Caki2 (cell line): ENCODE measurements around the gene SPOCK2. TPM values are rescaled to one million over a fixed set of nuclear protein-coding genes. Genes with fewer than 3 reads are reported as not detected.

Experiments
- DNase-seq: peaks from one replicate; pipeline ENCODE4 v3.0.0-alpha.2; 2015; ENCODE audit warnings: low read depth
- in situ Hi-C: cut with HindIII; loops from 2 replicates; pipeline ENCODE4 v1.10.0; 2016; ENCODE audit warnings: low sequenced_read_pairs, low pct_unique_long_range_greater_than_20kb, mixed read lengths
- total RNA-seq: library from RNA; depleted of rRNA; stranded (reverse); fragments of >200 nt; shearing (Covaris generic); gene quantifications from 2 replicates; pipeline ENCODE4 v1.2.3, GENCODE V29; 2014; ENCODE audit warnings: low replicate concordance

Gene SPOCK2
- total RNA-seq, 1 experiment from 2014 or later = 0.41 TPM

DNA sequence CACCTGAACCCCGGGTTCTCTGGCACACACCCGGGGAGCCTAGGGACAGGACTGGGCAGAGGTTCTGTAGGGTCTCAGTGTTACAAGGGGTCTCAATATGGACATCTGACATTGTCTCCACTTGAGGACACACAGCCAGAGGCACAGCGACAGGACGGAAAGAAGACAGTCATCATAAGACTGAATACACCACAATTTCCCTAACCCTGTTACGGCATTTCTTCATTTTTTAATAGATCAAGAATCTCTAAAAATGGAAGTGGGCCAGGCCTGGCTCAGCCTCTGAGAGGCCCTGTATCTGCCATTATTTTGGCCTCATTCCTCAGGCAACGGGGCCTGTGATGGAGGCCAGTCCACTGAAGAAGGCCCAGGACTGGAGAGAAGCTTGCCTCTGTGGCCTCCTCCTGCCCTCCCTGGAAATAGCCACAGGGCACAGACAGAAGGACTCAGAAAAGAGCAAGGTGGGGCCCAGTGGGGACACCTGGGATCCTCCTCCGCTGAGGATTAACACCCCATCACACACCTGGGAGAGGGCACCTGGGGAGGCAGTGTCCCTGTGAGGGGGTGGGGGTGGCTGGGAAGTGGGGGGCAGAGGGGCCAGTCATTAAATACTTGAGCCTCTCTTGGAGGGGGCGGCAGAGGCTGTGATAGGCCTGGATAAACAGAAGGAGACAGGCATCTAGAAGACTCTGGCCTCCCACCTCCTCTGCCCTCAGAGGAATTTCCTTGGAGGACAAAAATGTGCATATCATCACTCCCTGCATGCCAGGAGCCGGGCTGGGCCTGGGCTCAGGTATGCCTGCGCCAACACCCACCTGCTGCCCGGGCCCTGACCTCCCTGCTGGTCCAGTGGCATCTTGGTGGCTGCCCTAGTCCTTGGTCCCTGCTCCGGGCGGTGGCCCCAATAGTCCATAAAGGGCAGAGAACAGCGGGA lies 8.0 kb downstream of the SPOCK2 start:
- in situ Hi-C loops = no loop called here
- DNase-seq = no peak

- in situ Hi-C loops = no loop called here
- no peak for DNase-seq
Measured at GRCh38 chr10:72079356-72079755, 9.0 kb downstream of the SPOCK2 start.

DNA sequence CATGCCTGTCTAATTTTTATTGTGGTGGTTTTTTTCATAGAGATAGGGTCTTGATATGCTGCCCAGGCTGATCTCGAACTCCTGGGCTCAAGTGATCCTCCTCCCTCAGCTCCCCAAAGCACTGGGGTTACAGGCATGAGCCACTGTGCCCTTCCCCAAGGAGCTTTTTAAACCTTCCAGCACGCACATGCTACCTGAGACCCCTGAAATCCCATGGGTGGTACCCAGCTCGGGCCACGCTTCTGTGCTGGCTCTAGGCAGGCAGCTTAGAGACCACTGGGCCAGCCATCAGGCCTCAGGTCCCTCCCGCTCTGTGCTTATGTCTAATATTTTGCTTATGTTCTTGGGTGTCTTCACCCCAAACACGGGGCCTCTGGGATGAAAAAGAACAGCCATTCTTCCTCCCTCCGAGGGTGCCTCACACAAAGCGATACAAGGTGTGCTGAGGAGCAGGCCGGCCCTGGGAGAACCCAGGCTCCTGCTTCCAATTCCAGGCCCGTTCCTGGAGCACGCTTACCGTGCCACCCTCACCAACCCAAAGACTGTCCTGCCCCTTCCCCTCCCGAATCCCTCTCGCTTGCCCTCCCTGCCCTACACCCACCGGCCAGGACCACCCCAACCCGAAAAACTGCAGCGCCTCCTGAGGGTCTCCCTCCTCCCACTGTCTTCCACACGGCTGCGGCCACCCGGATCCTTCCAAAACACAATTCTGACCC lies 10.9 kb downstream of the SPOCK2 start:
- in situ Hi-C loops = no loop called here
- DNase-seq = no peak

DNA sequence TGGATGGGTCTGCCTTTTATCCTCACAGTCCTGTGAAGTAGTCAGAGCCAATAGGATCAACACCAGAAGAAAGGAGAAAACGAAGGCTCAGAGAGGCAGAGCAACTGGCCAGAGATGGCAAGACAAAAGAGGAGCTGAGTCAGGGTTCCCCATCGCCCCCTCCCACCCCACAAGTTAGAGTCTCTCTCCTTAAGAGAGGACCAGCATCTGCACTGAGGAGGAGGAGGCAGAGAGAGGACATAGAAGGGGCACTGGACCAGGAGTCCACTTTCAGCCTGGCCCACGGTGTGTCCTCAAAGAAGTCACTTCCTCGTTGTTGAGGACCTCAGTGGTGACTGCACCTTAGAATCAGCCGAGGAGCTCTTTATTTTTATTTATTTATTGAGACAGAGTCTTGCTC lies 11.6 kb downstream of the SPOCK2 start:
- DNase-seq = no peak
- in situ Hi-C loops = no loop called here

DNA sequence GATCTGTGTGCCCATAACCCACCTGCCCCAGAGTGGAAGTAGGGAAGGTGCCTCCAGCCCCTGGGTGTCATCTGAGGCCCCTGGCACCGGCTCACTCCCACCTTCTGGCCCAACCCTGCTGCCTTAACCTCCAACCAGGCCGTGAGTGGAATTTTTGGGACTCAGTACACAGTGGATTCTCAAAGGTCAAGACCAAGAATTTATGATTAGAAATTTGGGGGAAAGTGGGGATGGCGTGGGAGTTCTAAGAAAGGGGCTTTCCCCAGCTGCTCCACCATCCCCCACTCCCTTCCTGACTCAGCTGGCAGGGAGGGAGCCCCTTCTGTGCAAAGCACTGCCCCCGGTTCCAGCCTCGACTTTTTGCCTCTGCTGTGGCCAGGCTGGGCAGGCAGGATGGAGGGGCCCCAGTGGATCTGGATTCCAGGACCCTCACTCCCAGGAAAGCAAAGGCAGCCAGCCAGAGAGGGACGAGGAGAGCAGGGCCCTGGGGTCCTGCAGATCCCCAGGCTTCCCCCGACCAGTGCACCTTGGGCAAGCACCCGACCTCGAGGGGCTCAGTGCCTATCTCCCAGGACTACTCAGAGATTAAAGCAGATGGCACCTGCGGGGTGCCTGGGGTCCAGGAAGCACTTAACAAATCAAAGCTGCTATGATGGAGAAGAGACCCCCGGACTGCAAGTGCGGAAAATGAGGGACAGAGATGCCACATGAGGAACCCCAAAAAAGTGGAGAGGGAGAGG lies 12.8 kb downstream of the SPOCK2 start:
- in situ Hi-C loops = no loop called here
- DNase-seq = no peak

DNA sequence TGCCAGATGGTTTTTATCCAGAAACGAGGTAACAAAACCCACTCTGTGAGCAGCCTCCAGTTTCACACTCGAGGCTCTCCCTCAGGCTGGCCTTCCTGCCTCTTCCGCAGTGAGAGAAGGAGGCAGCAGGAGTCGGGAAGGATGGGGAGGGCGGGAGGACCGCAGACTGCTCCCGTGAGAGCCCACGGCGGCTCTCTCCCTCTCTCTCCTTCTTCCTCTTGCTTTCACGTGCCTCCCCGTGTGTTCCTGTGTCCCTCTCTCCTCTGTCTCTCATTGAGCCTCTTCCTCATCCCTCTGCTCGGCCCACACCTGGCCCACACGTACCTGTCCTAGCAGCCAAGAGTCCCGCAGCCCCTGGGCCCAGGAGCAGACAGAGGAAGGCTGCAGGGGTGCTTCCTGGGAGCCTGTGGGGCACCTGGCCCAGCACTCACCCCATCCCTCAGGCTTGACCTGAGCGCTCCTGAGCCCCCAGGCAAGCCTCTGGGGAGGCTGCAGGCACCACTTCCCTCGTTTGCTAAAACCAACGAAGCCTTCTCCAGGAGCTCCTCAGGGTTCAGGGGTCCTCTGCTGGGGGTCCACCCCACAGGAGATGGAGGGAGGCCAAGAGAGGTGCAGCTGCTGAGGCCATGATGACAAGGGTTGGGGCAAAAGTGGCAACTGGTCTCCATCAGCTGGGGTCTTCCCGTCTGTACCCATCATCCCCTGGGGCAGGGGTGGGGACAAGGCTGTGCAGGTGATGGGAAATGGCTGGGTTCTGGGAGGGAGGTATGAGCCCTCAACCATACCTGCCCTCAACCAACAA lies 13.6 kb downstream of the SPOCK2 start:
- in situ Hi-C loops = no loop called here
- DNase-seq = no peak

DNA sequence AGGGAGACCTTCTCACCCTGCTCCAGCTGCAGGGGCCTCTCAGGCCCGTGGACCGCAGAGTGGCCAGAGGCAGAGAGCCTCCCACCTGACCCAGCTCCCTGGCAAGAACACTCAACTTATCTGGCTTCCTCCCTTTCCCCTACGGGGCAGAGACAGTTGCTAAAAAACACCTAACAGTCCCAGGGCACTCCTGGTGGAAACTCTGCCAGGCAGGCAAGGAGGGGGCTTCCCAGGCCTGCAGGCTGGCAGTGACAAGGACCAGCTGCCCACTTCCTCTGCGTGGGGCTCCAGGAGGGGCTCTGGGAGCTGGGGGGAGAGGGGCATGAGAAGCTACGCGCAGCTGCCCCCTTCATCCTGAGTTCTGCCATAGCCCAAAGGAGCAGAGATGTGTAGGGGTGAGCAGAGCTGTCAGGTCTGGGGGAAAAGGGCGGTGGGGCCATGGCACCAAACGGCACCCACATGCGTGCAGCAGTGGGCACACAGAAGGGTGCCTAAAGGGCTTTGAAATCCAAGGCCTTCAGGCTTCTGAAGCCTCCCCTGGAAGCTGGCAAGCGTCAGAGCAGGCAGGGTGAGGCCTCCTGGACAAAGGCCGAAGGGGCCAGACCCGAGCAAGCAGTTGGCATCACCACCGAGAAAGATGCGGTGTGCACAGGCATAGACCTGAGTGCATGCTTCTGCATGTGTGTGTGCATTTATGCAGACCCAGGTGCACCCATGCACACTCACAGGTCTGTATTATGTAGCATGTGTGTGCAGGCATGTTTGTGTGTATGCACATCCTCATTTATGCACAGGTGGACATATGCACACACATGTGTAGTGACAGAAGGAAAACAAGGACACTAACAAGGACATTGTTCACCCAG lies 14.4 kb downstream of the SPOCK2 start:
- in situ Hi-C loops = no loop called here

DNA sequence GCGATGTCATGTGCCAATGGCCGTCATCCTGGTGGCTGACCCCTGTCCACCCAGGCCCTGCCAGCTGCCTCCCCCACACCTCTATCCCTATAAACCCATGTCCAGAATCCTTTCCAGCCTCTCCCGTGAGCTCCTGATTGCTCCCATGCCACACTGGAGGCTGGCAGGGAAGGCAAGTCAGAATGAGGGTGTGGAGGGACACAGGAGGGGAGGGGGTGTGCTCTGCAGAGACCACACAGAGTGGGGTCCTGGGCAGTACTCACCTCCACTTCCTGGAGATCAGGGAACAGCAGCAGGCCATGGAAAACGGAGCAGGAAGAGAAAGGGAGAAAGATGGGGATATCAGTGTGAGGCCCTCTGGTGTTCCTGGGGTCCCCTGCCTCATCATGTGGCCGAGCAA lies 15.7 kb downstream of the SPOCK2 start:
- no peak for DNase-seq
- in situ Hi-C loops = no loop called here

More for the DNA sequence above, 14.4 kb downstream of the SPOCK2 start:
- no peak for DNase-seq

- DNase-seq = no peak
- in situ Hi-C loops = no loop called here
Measured at GRCh38 chr10:72072046-72072445, 16.3 kb downstream of the SPOCK2 start.

DNA sequence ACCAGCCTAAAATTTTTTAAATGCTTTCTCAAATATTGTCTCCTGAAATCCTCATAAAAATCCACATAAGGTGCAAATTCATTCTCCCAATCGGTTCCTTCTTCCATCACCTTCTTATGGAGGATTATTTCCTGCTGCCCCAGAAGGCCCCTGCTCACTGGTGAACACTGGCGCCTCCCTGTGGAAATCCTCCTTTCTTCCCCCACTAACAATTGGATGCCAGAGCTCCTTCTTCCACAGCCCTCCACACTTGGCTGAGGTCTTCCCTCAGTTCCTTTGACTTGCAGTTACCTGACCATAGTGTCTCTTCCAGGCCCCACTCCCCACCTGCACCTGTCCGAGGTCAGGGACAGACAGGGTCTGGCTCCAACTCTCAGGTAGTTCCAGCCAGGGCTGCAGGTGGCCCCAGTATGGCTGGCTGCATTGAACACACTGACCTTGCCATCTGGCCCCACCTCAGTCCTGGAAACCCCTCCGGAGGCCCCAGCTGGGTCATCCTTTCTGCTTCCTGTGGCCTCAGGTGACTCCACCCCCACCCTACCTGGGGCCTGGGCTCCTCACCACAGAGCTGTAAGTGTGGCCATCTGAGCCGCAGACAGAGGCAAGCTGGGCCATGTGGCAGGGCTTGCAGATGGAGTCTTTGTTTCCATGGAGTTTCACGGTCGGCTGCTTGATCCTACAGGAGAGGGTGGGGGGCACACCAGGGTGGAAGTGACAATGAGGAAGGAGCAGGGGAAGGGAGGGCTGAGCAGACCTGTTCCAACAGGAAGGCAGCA lies 18.4 kb downstream of the SPOCK2 start:
- in situ Hi-C loops = no loop called here
- DNase-seq = no peak

GRCh38 chr10:72068901-72069446 lies 19.4 kb downstream of the SPOCK2 start:
- in situ Hi-C loops = no loop called here
- no peak for DNase-seq

- in situ Hi-C loops = no loop called here
- no peak for DNase-seq
Measured at GRCh38 chr10:72068126-72068765, 20.1 kb downstream of the SPOCK2 start.

DNA sequence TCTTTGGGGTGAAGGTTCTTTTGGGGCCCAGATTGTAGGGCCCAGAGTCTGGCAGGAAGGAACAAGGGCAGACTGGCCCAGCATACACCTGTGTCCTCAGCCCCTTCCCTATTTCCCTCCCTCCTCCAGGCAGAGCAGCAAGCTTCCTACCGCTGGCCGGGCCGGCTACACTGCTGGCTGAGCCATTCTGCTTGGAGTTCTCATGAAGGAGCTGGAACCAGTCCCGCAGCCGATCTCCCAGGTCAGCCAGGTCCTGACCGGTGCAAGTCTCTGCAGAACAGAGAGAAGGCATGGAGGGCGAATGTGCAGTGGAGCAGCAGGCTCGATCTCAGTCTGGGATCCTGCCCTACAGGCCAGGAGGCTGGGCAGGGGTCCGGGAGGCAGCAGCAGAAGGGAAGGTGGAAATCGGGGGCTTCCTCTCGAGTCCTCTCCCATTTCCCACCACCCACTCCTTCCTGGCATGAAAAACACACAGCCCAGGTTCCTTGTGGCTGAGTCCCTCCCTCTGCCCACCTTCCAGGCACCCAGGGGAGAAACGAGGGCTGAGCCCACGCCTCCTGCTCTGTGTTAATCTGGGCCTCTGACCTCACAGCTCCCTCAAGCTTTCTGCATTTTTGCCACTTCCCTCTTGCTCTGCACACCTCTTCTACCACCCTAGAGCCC lies 20.8 kb downstream of the SPOCK2 start:
- in situ Hi-C loops = no loop called here
- DNase-seq = no peak

DNA sequence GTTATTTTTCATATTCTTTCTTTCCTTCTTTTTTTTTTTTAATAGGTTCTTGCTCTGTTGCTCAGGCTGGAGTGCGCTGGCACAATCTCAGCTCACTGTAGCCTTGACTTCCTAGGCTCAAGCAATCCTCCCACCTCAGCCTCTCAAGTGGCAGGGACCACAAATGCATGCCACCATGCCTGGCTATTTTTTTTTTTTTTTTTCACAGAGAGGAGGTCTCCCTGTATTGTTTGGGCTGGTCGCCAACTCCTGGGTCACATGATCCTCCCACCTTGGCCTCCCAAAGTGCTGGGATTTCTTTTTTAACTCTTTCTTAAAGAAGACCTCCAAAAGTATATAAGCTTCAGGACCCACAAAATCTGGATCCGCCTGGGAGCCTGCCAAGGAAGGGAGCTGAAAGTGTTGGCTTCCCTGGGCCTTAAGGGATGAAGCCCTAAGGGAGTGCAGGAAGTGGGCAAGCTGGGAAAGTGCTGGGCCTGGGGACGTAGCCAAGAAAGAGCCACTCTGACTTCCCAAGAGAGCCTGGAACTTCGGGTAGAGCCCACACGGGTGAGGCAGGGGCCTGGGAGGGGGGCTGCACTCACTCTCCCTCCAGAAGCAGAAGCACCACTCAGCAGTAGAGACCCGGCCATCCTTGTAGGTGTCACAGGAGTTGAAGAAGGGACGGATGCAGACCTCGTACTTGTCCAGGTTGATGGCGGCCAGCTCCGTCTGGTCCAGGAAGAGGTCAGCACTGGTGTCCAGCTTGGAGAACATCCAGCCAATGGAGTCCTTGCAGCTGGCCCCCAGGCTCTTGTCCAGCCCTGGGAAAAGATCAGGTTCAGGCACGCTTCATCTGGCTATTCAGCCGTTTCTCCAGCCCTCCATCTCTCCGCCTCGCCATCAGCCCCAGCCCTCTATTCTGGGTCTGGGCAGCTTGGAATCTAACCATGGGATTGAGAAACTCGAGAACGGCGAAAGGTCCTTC lies 21.8 kb downstream of the SPOCK2 start:
- in situ Hi-C loops = no loop called here
- DNase-seq = no peak
